Bronchial epithelial cell (primary cell): ENCODE results near the gene WDR18. TPM values are rescaled to one million over a fixed set of nuclear protein-coding genes. Genes with fewer than 3 reads are reported as not detected.
A peak's percentile ranks its signal among the peaks of the same experiment; 100 is the strongest.

Source experiments
- DNase-seq: peaks from one replicate; pipeline ENCODE4 v3.0.0-alpha.2; 2010; ENCODE audit warnings: low read depth
- FAIRE-seq: peaks from 2 replicates; lab custom pipeline; 2011; peaks lifted over from hg19 to GRCh38; lab: Jason Lieb, UNC
- H3K27me3 ChIP-seq: 2 replicates; pipeline ENCODE4 v1.5.1; 2011; ENCODE audit warnings: low read length; ENCODE audit not compliant: control insufficient read depth, insufficient read depth
- H3K36me3 ChIP-seq: 2 replicates; pipeline ENCODE4 v1.5.1; 2011; ENCODE audit warnings: low read length; ENCODE audit not compliant: control insufficient read depth, insufficient read depth
- H3K4me3 ChIP-seq: 2 replicates; pipeline ENCODE4 v1.5.1; 2011; ENCODE audit warnings: mild to moderate bottlenecking, low read depth, low read length, control low read depth
- total RNA-seq: library from RNA; depleted of rRNA; stranded (reverse); fragments of >200 nt; gene quantifications from 2 replicates; pipeline ENCODE4 v1.2.1, GENCODE V29; 2014
- TF ChIP-seq, protein P1 (sequence below): IDR thresholded peaks from 2 replicates; pipeline ENCODE4 v1.5.1; 2011; ENCODE audit warnings: mild to moderate bottlenecking, moderate library complexity, low read length, control low read depth, inconsistent platforms; ENCODE audit not compliant: insufficient read depth, severe bottlenecking

WDR18 gene
- total RNA-seq, 1 donor from 2014 or later, result 36.3 TPM

DNA sequence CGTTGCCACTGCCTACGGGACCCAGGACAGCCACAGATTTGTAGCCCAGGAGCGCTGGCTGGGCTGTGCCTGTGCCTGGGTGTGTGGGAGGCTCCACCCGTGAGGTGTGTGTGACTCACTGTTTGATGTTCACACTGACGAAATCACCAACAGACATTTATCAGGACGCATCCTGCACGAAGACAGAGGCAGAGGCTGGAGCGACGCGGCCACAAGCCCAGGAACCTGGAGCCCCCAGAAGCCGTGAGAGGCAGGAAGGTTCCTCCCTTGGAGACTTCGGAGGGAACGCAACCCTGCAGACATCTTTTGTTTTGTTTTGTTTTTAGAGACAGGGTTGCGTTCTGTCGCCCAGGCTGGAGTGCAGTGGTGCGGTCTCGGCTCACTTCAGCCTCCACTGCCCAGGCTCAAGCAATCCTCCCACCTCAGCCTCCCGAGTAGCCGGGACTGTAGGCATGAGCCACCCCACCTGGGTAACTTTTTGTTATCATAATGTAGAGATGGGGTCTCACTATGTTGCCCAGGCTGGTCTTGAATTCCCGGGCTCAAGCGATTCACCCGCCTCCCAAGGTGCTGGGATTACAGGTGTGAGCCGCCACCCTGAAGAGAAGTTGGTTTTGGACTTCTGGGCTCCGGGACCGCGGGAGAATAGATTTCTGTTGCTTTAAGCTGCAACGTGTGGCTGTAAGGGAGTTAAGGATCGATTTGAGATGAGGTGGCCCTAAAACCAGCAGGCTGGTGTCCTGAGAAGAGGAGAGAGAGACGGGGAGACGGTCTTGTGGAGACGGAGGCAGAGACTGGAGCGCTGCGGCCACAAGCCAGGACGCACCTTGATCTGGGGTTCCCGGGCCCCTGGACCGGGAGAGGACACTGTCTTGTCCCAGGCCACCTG, 24.9 kb upstream of the WDR18 start:
- Histone ChIP-seq H3K4me3 (no peak overlapping the region), H3K27me3 (no peaks in the 10 kb centered on the region), H3K36me3 (peaks cover 5% of the 10 kb centered on the region)
- FAIRE-seq, result peak; percentile 73
- DNase-seq, result peak; percentile 73
- TF ChIP-seq, protein P1, sequence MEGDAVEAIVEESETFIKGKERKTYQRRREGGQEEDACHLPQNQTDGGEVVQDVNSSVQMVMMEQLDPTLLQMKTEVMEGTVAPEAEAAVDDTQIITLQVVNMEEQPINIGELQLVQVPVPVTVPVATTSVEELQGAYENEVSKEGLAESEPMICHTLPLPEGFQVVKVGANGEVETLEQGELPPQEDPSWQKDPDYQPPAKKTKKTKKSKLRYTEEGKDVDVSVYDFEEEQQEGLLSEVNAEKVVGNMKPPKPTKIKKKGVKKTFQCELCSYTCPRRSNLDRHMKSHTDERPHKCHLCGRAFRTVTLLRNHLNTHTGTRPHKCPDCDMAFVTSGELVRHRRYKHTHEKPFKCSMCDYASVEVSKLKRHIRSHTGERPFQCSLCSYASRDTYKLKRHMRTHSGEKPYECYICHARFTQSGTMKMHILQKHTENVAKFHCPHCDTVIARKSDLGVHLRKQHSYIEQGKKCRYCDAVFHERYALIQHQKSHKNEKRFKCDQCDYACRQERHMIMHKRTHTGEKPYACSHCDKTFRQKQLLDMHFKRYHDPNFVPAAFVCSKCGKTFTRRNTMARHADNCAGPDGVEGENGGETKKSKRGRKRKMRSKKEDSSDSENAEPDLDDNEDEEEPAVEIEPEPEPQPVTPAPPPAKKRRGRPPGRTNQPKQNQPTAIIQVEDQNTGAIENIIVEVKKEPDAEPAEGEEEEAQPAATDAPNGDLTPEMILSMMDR, result no peak

DNA sequence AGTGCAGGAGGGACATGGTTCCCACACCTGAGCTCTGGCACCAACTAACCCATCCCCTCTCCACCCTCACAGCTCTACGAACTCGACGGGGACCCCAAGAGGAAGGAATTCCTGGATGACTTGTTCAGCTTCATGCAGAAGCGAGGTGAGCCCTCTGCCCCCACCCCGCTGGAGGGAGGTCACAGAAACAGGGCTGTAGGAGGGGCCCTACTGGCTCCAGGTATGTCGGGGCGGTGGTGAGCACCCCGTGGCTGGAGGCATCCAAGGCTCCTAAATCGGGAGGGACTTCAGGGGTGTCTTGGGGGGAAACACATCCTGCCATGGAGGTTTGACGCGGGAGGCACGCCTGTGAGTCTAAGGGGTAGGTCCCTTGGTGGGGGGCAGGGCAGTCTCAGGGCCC, 24.1 kb upstream of the WDR18 start:
- DNase-seq (no peak), FAIRE-seq (no peak)
- TF ChIP-seq, protein P1, result no peak
- Histone ChIP-seq H3K27me3 (no peaks in the 10 kb centered on the region), H3K36me3 (peaks cover 11% of the 10 kb centered on the region), H3K4me3 (no peak overlapping the region)

DNA sequence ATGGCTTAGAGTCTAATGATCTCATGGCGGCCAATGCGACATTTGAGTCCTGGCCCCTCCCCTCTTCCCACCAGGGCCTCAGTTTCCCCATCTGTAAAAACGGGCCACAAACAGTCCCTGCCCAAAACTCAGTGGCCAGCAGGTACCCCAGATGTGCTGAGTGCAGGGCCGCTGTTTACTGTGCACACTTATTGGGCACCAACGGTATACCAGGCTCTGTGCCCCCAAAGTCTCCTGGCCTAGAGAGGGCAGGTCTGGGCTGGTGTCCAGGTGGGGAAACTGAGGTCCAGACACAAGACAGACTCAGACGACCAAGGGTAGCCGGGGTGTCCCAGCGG, 23.6 kb upstream of the WDR18 start:
- FAIRE-seq (no peak), DNase-seq (no peak)
- TF ChIP-seq, protein P1, result no peak
- H3K36me3 ChIP-seq, result peaks cover 11% of the 10 kb centered on the region
- H3K4me3 ChIP-seq, result no peak overlapping the region
- H3K27me3 ChIP-seq, result no peaks in the 10 kb centered on the region

DNA sequence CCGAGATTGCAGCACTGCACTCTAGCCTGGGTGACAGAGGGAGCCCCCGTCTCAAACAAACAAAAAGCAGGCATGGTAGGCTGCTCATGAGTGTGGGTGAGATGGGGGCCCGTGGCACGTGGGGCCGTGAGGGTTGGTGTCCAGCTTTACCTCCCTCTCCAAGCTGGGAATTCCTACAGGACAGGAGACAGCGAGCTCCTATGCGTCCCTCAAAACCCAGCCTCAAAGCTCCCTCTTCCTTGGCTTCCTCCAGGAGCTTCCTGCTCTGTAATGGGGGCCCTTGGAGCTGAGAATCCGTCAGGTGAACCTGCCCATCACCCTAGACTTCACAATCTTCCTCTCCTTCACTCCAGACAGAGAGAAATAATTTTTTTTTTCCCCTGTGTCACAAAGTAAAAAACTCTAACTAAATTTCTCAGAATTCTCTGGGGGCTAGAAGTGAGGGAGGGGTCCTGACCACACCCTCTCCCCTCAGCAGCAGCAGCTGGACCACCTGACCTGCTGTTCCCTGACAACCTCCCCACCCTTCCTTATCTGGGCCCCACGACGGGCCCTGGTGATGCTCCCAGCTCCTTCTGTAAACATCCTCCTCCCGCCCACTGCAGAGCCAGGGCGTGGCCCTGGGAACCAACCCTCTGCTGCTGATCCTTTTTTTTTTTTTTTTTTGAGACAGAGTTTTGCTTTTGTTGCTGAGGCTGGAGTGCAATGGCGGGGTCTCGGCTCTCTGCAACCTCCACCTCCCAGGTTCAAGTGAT, 22.1 kb upstream of the WDR18 start:
- DNase-seq, result peak; percentile 28

DNA sequence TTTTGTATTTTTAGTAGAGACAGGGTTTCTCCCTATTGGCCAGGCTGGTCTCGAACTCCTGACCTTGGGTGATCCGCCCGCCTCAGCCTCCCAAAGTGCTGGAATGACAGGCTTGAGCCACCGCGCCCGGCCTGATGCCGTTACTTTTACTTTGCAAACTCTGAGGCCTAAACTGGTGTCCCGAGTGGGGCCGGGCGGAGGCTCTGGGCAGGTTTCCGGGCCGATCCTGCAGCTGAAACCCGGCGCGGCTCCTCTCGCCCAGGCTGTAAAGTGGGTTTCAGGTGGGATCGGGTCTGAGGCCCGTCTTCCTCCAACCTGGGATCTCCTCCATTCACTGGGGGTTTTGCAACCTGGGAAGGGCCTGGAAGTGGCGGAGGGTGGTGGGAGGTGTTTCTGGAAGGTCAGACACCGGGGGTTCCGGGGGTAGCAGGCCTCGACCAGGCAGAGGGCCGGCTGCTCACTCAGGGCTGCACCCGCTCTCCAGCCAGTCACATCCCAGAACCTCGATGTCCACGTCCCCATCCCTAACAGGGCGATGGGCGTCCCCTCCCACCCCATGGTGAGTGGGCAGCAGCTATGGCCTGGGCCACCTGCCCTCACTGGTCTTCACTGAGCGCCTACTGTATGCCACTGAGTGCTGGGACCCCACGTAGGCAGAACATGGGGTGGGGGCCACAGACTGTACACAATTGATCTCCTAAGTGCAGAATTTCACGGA, 21.3 kb upstream of the WDR18 start:
- DNase-seq (no peak), FAIRE-seq (no peak)
- TF ChIP-seq, protein P1, result no peak
- no peak overlapping the region for H3K4me3 ChIP-seq
- H3K27me3 ChIP-seq, result no peaks in the 10 kb centered on the region
- H3K36me3 ChIP-seq, result peaks cover 15% of the 10 kb centered on the region

More for the DNA sequence above, 22.1 kb upstream of the WDR18 start:
- TF ChIP-seq, protein P1, result no peak
- no peak overlapping the region for H3K4me3 ChIP-seq
- FAIRE-seq, result no peak
- H3K36me3 ChIP-seq, result peaks cover 15% of the 10 kb centered on the region
- no peaks in the 10 kb centered on the region for H3K27me3 ChIP-seq
